ENCODE measurements around the gene IL1R2.

The IL1R2 gene

GRCh38 chr2:102050854-102051391, 59.2 kb downstream of the IL1R2 start:
- TF ChIP-seq RAD21 (IDR thresholded peaks at IDR 0.05; ENCODE audit: low read depth) (no peak), EP300 (IDR thresholded peaks at IDR 0.05; ENCODE audit: borderline replicate concordance) (no peak), TCF12 (IDR thresholded peaks at IDR 0.05; ENCODE audit: low read depth) (no peak), CEBPB (IDR thresholded peaks at IDR 0.05) (no peak), MAX (IDR thresholded peaks at IDR 0.05) (no peak), YY1 (IDR thresholded peaks at IDR 0.05; ENCODE audit: low read depth) (no peak), NFIC (IDR thresholded peaks at IDR 0.05) (no peak), TAF1 (IDR thresholded peaks at IDR 0.05; ENCODE audit: low read depth) (no peak)

GRCh38 chr2:102051692-102052277, 60.0 kb downstream of the IL1R2 start:
- TF ChIP-seq RAD21 (IDR thresholded peaks at IDR 0.05; ENCODE audit: low read depth) (no peak), CEBPB (IDR thresholded peaks at IDR 0.05) (no peak), NFIC (IDR thresholded peaks at IDR 0.05) (no peak), FOXM1 (IDR thresholded peaks at IDR 0.05; ENCODE audit: borderline replicate concordance, low read depth) (no peak), TAF1 (IDR thresholded peaks at IDR 0.05; ENCODE audit: low read depth) (no peak), EGR1 (IDR thresholded peaks at IDR 0.05) (no peak), TEAD4 (IDR thresholded peaks at IDR 0.05) (no peak), MAX (IDR thresholded peaks at IDR 0.05) (no peak), EP300 (IDR thresholded peaks at IDR 0.05; ENCODE audit: borderline replicate concordance) (no peak), TCF12 (IDR thresholded peaks at IDR 0.05; ENCODE audit: low read depth) (no peak), YY1 (IDR thresholded peaks at IDR 0.05; ENCODE audit: low read depth) (no peak), CREB1 (IDR thresholded peaks at IDR 0.05; ENCODE audit: low read depth) (no peak), USF1 (IDR thresholded peaks at IDR 0.05) (no peak), REST (IDR thresholded peaks at IDR 0.05; ENCODE audit: low read depth) (no peak), ZBTB7A (IDR thresholded peaks at IDR 0.05; ENCODE audit: low read depth) (no peak)

GRCh38 chr2:102052365-102052764, 60.6 kb downstream of the IL1R2 start:
- TF ChIP-seq EGR1 (IDR thresholded peaks at IDR 0.05) (no peak), NFIC (IDR thresholded peaks at IDR 0.05) (no peak), TCF12 (IDR thresholded peaks at IDR 0.05; ENCODE audit: low read depth) (no peak), MAX (IDR thresholded peaks at IDR 0.05) (no peak), ZBTB7A (IDR thresholded peaks at IDR 0.05; ENCODE audit: low read depth) (no peak), EP300 (IDR thresholded peaks at IDR 0.05; ENCODE audit: borderline replicate concordance) (no peak), RAD21 (IDR thresholded peaks at IDR 0.05; ENCODE audit: low read depth) (no peak), USF1 (IDR thresholded peaks at IDR 0.05) (no peak)

- TF ChIP-seq CEBPB (IDR thresholded peaks at IDR 0.05) (no peak), CREB1 (IDR thresholded peaks at IDR 0.05; ENCODE audit: low read depth) (no peak), USF1 (IDR thresholded peaks at IDR 0.05) (no peak), ZBTB7A (IDR thresholded peaks at IDR 0.05; ENCODE audit: low read depth) (no peak), REST (IDR thresholded peaks at IDR 0.05; ENCODE audit: low read depth) (no peak), EP300 (IDR thresholded peaks at IDR 0.05; ENCODE audit: borderline replicate concordance) (no peak), RAD21 (IDR thresholded peaks at IDR 0.05; ENCODE audit: low read depth) (no peak), MAX (IDR thresholded peaks at IDR 0.05) (no peak)
Measured at GRCh38 chr2:102053096-102053495, 61.3 kb downstream of the IL1R2 start.

- no peak for TF ChIP-seq CREB1 (IDR thresholded peaks at IDR 0.05; ENCODE audit: low read depth)
- TF ChIP-seq FOXM1 (IDR thresholded peaks at IDR 0.05; ENCODE audit: borderline replicate concordance, low read depth), result no peak
- TF ChIP-seq YY1 (IDR thresholded peaks at IDR 0.05; ENCODE audit: low read depth), result no peak
- no peak for TF ChIP-seq TCF12 (IDR thresholded peaks at IDR 0.05; ENCODE audit: low read depth)
- no peak for TF ChIP-seq TAF1 (IDR thresholded peaks at IDR 0.05; ENCODE audit: low read depth)
- no peak for TF ChIP-seq REST (IDR thresholded peaks at IDR 0.05; ENCODE audit: low read depth)
- TF ChIP-seq ZBTB7A (IDR thresholded peaks at IDR 0.05; ENCODE audit: low read depth), result no peak
- no peak for TF ChIP-seq EGR1 (IDR thresholded peaks at IDR 0.05)
- no peak for TF ChIP-seq USF1 (IDR thresholded peaks at IDR 0.05)
- no peak for TF ChIP-seq TEAD4 (IDR thresholded peaks at IDR 0.05)
- no peak for TF ChIP-seq CEBPB (IDR thresholded peaks at IDR 0.05)
- no peak for TF ChIP-seq MAX (IDR thresholded peaks at IDR 0.05)
- TF ChIP-seq EP300 (IDR thresholded peaks at IDR 0.05; ENCODE audit: borderline replicate concordance), result no peak
- TF ChIP-seq NFIC (IDR thresholded peaks at IDR 0.05), result no peak
- no peak for TF ChIP-seq RAD21 (IDR thresholded peaks at IDR 0.05; ENCODE audit: low read depth)
Measured at GRCh38 chr2:102055346-102055990, 63.7 kb downstream of the IL1R2 start.

Data from Ishikawa (cell line).